DOHH2 (cell line): ENCODE data around the gene AHCYL1.

Experiments
- EZH2phosphoT487 ChIP-seq: fragments of 200-600 bp; sonication (generic); IDR thresholded peaks from 2 replicates; pipeline ENCODE4 v1.6.1; 2017; ENCODE audit warnings: borderline replicate concordance, mild to moderate bottlenecking, antibody characterized with exemption, low read length, moderate library complexity, mixed read lengths
- TF ChIP-seq, protein P1 (sequence below): fragments of 200-600 bp; sonication (generic); IDR thresholded peaks from one replicate; pipeline ENCODE4 v1.5.1; 2014; ENCODE audit warnings: antibody characterized with exemption, mild to moderate bottlenecking, low read depth, low read length; ENCODE audit not compliant: poor library complexity, severe bottlenecking

- TF ChIP-seq, protein P1, sequence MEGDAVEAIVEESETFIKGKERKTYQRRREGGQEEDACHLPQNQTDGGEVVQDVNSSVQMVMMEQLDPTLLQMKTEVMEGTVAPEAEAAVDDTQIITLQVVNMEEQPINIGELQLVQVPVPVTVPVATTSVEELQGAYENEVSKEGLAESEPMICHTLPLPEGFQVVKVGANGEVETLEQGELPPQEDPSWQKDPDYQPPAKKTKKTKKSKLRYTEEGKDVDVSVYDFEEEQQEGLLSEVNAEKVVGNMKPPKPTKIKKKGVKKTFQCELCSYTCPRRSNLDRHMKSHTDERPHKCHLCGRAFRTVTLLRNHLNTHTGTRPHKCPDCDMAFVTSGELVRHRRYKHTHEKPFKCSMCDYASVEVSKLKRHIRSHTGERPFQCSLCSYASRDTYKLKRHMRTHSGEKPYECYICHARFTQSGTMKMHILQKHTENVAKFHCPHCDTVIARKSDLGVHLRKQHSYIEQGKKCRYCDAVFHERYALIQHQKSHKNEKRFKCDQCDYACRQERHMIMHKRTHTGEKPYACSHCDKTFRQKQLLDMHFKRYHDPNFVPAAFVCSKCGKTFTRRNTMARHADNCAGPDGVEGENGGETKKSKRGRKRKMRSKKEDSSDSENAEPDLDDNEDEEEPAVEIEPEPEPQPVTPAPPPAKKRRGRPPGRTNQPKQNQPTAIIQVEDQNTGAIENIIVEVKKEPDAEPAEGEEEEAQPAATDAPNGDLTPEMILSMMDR: no peak
- no peak for TF ChIP-seq EZH2phosphoT487
Observed at GRCh38 chr1:109977225-109977624, 7.3 kb upstream of the AHCYL1 start.
